K562 (cell line): Measurements from ENCODE around the gene EMID1. TPM values are rescaled to one million over a fixed set of nuclear protein-coding genes. Genes with fewer than 3 reads are reported as not detected.

Experiments used
- CBX8 ChIP-seq: fragments of 200-600 bp; sonication (generic); IDR thresholded peaks from 2 replicates; pipeline ENCODE4 v1.6.1; 2012; ENCODE audit warnings: borderline replicate concordance, mixed run types, low read depth, mild to moderate bottlenecking, moderate library complexity, mixed read lengths, low read length, control low read depth, inconsistent platforms; ENCODE audit not compliant: poor library complexity, severe bottlenecking; ENCODE audit errors: extremely low read depth
- E2F6 ChIP-seq, 2 experiments: IDR thresholded peaks; 2 replicates each; pipeline ENCODE4 v1.6.1; 2011; ENCODE audit warnings: borderline replicate concordance in 1 of 2, control low read depth in 1 of 2, low read depth in 1 of 2, low read length in 1 of 2, mild to moderate bottlenecking in 1 of 2, mixed read lengths in 1 of 2, moderate library complexity in 1 of 2; ENCODE audit not compliant: insufficient read depth in 1 of 2, insufficient read length in 1 of 2, poor library complexity in 1 of 2, severe bottlenecking in 1 of 2; ENCODE audit errors: extremely low read depth in 1 of 2
- EZH2 ChIP-seq: IDR thresholded peaks from 2 replicates; pipeline ENCODE4 v1.6.1; 2012; ENCODE audit warnings: low read depth, mild to moderate bottlenecking, inconsistent platforms, low read length, borderline replicate concordance
- FOXK2 ChIP-seq, 2 experiments: fragments of 450-650 bp; IDR thresholded peaks in 1 of 2; conservative IDR thresholded peaks in 1 of 2; 2 replicates each; pipeline ENCODE4 v1.6.1; 2016; ENCODE audit warnings: low read depth in 2 of 2, mild to moderate bottlenecking in 1 of 2
- HDAC1 ChIP-seq, 2 experiments: fragments of 450-650 bp; IDR thresholded peaks; 2 replicates each; pipeline ENCODE4 v1.6.1; 2016 to 2017; ENCODE audit warnings: inconsistent platforms in 1 of 2, mild to moderate bottlenecking in 1 of 2, moderate library complexity in 1 of 2
- HDAC2 ChIP-seq: fragments of 450-650 bp; IDR thresholded peaks from 2 replicates; pipeline ENCODE4 v1.6.1; 2016; ENCODE audit warnings: mild to moderate bottlenecking
- ILF3 ChIP-seq: fragments of 450-650 bp; IDR thresholded peaks from 2 replicates; pipeline ENCODE4 v1.6.1; 2018; ENCODE audit warnings: antibody characterized with exemption, mild to moderate bottlenecking, moderate library complexity, borderline replicate concordance
- JUN ChIP-seq, 2 experiments: sonication (generic) in 1 of 2; formaldehyde crosslinking in 1 of 2; IDR thresholded peaks; 2 replicates each; pipeline versions ENCODE4 v1.6.1 to v1.8.0; 2012 to 2022; ENCODE audit warnings: borderline replicate concordance in 2 of 2, mild to moderate bottlenecking in 2 of 2, improper control_type of control experiment in 1 of 2, low read depth in 1 of 2, low read length in 1 of 2, missing genetic modification reagents in 1 of 2
- LEF1 ChIP-seq: fragments of 450-650 bp; IDR thresholded peaks from 2 replicates; pipeline ENCODE4 v1.6.1; 2016; ENCODE audit warnings: mild to moderate bottlenecking
- POLR2AphosphoS5 ChIP-seq: IDR thresholded peaks from 2 replicates; pipeline ENCODE4 v1.6.1; 2011; ENCODE audit warnings: mild to moderate bottlenecking, low read depth, low read length, moderate library complexity; ENCODE audit not compliant: control insufficient read depth, insufficient read depth
- PPARD ChIP-seq: fragments of 250-450 bp; sonication (Bioruptor Pico); IDR thresholded peaks from 2 replicates; pipeline ENCODE4 v1.8.0; 2022; ENCODE audit warnings: inconsistent platforms, mild to moderate bottlenecking, moderate library complexity
- RBFOX2 ChIP-seq: fragments of 200-400 bp; formaldehyde crosslinking; IDR thresholded peaks from 2 replicates; pipeline ENCODE4 v1.6.1; 2017; ENCODE audit warnings: low read depth, mild to moderate bottlenecking, low read length, moderate library complexity
- RBM22 ChIP-seq: fragments of 200-400 bp; formaldehyde crosslinking; IDR thresholded peaks from 2 replicates; pipeline ENCODE4 v1.6.1; 2018; ENCODE audit warnings: low read length, low read depth; ENCODE audit not compliant: poor library complexity, severe bottlenecking
- RNF2 ChIP-seq: sonication (generic); IDR thresholded peaks from 2 replicates; pipeline ENCODE4 v1.6.1; 2016
- SIX5 ChIP-seq, 2 experiments: IDR thresholded peaks; 2 replicates each; pipeline ENCODE4 v1.6.1; 2011; ENCODE audit warnings: low read length in 2 of 2, borderline replicate concordance in 1 of 2, low read depth in 1 of 2, mild to moderate bottlenecking in 1 of 2, moderate library complexity in 1 of 2; ENCODE audit not compliant: insufficient read depth in 1 of 2
- SMARCB1 ChIP-seq: IDR thresholded peaks from 2 replicates; pipeline ENCODE4 v1.6.1; 2011; ENCODE audit warnings: improper control_type of control experiment, low read depth; ENCODE audit not compliant: insufficient read length
- SREBF1 ChIP-seq: fragments of 150-350 bp; IDR thresholded peaks from 2 replicates; pipeline ENCODE4 v1.6.1; 2014; ENCODE audit warnings: antibody characterized with exemption, low read depth, low read length, borderline replicate concordance
- SREBF2 ChIP-seq: sonication (generic); formaldehyde crosslinking; IDR thresholded peaks from 2 replicates; pipeline ENCODE4 v1.4.0; 2020; ENCODE audit warnings: mild to moderate bottlenecking, missing genetic modification reagents
- VEZF1 ChIP-seq: fragments of 200-800 bp; sonication (Bioruptor generic); IDR thresholded peaks from 2 replicates; pipeline ENCODE4 v1.6.1; 2017; ENCODE audit warnings: missing genetic modification characterization, missing compliant biosample characterization
- ZFP36 ChIP-seq: fragments of 150-350 bp; IDR thresholded peaks from 2 replicates; pipeline ENCODE4 v1.6.1; 2018; ENCODE audit warnings: low read length, low read depth; ENCODE audit not compliant: partially characterized antibody
- ZKSCAN8 ChIP-seq: fragments of 200-800 bp; sonication (Bioruptor generic); IDR thresholded peaks from 2 replicates; pipeline ENCODE4 v1.6.1; 2016; ENCODE audit warnings: missing genetic modification characterization, missing compliant biosample characterization
- ZNF133 ChIP-seq: fragments of 250-450 bp; sonication (Bioruptor Pico); IDR thresholded peaks from 2 replicates; pipeline ENCODE4 v1.4.0; 2020; ENCODE audit warnings: mild to moderate bottlenecking
- ZNF57 ChIP-seq: fragments of 450-650 bp; formaldehyde crosslinking; IDR thresholded peaks from 2 replicates; pipeline ENCODE4 v1.4.0; 2020; ENCODE audit warnings: mild to moderate bottlenecking, moderate library complexity
- polyA plus RNA-seq, 8 experiments: library from polyadenylated mRNA; depleted of rRNA in 4 of 8; stranded (reverse) in 5 of 8; unstranded in 3 of 8; fragments of >200 nt; fragmentation: Nextera tagmentation in 2 of 8; fragmentation: Illumina TruSeq in 1 of 8; extraction: Ambion mirVana in 2 of 8; extraction: Trizol in 1 of 8; gene quantifications; 2 replicates each; pipeline versions ENCODE4 v1.2.1 to v1.2.3, GENCODE V29; 2011 to 2014; ENCODE audit warnings: inconsistent platforms in 1 of 8, missing spikeins in 1 of 8
- total RNA-seq, 7 experiments: library from RNA; depleted of rRNA in 6 of 7; stranded (reverse); fragments of >200 nt in 6 of 7; fragmentation: Illumina TruSeq in 2 of 7; extraction: Trizol in 2 of 7; gene quantifications; 2 replicates each; pipeline versions ENCODE4 v1.2.1 to v1.2.3, GENCODE V29; 2011 to 2021; ENCODE audit warnings: low replicate concordance in 1 of 7
- TF ChIP-seq, protein P1 (sequence below): fragments of 450-650 bp; IDR thresholded peaks from 2 replicates; pipeline ENCODE4 v1.7.0; 2016; ENCODE audit warnings: borderline replicate concordance

Gene EMID1
- total and polyA plus RNA-seq, 9 of the 15 experiments (the other 6 are each of a cell fraction or from before 2014, with no cell fraction given), result 0.15 to 7.2 (median 2.7) TPM

DNA sequence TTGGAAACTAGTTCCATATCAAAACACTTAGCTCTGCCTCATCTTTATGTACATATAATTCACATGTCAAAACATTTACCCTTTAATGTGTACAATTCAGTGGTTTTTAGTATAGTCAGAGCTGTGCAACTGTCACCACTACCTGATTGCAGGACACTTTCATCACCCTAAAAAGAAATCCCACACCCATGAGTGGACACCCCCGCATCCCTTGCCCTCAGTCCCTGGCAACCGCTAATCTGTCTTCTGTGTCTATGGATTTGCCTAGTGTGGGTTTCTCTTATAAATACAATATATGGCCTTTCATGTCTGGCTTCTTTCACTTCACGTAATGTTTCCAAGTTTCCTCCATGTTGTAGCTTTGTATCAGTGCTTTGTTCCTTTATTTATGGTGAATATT, 8.6 kb upstream of the EMID1 start (continued):
- peak; percentile 45; the same call in 1 of the 2 replicates for TF ChIP-seq HDAC2
- TF ChIP-seq JUN (IDR thresholded peaks at IDR 0.05; ENCODE audit: borderline replicate concordance, low read depth, low read length), result 0 out of 2 replicates have a peak, but pooled peaks have one; percentile 20
- TF ChIP-seq JUN (CRISPR knock-in tag; IDR thresholded peaks at IDR 0.05; ENCODE audit: borderline replicate concordance), result no peak
- peak; percentile 47; the same call in 1 of the 2 replicates for TF ChIP-seq VEZF1
- peak; percentile 56; the same call in 1 of the 2 replicates for TF ChIP-seq LEF1
- no peak for TF ChIP-seq HDAC1 (IDR thresholded peaks at IDR 0.05)
- no peak for TF ChIP-seq ZKSCAN8 (CRISPR knock-in tag)
- TF ChIP-seq EZH2, result no peak
- TF ChIP-seq RBM22, result no peak
- TF ChIP-seq SMARCB1, result no peak
- no peak for TF ChIP-seq SREBF2 (CRISPR knock-in tag)
- TF ChIP-seq ZFP36, result no peak
- no peak for TF ChIP-seq PPARD (CRISPR knock-in tag)
- no peak for TF ChIP-seq FOXK2 (conservative IDR thresholded peaks at IDR 0.05 in 1 of 2, IDR thresholded peaks at IDR 0.05 in 1 of 2; ENCODE audit: low read depth in 2 of 2)
- no peak for TF ChIP-seq SIX5 (IDR thresholded peaks at IDR 0.05; ENCODE audit: borderline replicate concordance in 1 of 2, insufficient read depth in 1 of 2, low read depth in 1 of 2, low read length in 2 of 2)
- TF ChIP-seq ILF3, result no peak
- TF ChIP-seq RNF2, result peak; percentile 44; the same call in 1 of the 2 replicates
- TF ChIP-seq, protein P1, sequence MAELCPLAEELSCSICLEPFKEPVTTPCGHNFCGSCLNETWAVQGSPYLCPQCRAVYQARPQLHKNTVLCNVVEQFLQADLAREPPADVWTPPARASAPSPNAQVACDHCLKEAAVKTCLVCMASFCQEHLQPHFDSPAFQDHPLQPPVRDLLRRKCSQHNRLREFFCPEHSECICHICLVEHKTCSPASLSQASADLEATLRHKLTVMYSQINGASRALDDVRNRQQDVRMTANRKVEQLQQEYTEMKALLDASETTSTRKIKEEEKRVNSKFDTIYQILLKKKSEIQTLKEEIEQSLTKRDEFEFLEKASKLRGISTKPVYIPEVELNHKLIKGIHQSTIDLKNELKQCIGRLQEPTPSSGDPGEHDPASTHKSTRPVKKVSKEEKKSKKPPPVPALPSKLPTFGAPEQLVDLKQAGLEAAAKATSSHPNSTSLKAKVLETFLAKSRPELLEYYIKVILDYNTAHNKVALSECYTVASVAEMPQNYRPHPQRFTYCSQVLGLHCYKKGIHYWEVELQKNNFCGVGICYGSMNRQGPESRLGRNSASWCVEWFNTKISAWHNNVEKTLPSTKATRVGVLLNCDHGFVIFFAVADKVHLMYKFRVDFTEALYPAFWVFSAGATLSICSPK, result no peak
- TF ChIP-seq E2F6 (IDR thresholded peaks at IDR 0.05; ENCODE audit: borderline replicate concordance in 1 of 2, extremely low read depth in 1 of 2, insufficient read depth in 1 of 2, insufficient read length in 1 of 2, low read depth in 1 of 2, low read length in 1 of 2, poor library complexity in 1 of 2, severe bottlenecking in 1 of 2), result no peak
- TF ChIP-seq RBFOX2, result 0 out of 2 replicates have a peak, but pooled peaks have one; percentile 28
- TF ChIP-seq CBX8, result no peak
- no peak for TF ChIP-seq ZNF57 (CRISPR knock-in tag)
- TF ChIP-seq ZNF133 (CRISPR knock-in tag), result no peak
- TF ChIP-seq POLR2AphosphoS5, result no peak
- no peak for TF ChIP-seq SREBF1
